Activated T-cell treated with anti-CD3 and anti-CD28 coated beads for 48 hours (primary cell): ENCODE results near the gene UBL4A.
A peak's percentile ranks its signal among the peaks of the same experiment; 100 is the strongest.

Source experiments
- DNase-seq: peaks from one replicate; pipeline ENCODE4 v3.0.0-alpha.2; 2020; ENCODE audit warnings: low read depth

Gene UBL4A

DNA sequence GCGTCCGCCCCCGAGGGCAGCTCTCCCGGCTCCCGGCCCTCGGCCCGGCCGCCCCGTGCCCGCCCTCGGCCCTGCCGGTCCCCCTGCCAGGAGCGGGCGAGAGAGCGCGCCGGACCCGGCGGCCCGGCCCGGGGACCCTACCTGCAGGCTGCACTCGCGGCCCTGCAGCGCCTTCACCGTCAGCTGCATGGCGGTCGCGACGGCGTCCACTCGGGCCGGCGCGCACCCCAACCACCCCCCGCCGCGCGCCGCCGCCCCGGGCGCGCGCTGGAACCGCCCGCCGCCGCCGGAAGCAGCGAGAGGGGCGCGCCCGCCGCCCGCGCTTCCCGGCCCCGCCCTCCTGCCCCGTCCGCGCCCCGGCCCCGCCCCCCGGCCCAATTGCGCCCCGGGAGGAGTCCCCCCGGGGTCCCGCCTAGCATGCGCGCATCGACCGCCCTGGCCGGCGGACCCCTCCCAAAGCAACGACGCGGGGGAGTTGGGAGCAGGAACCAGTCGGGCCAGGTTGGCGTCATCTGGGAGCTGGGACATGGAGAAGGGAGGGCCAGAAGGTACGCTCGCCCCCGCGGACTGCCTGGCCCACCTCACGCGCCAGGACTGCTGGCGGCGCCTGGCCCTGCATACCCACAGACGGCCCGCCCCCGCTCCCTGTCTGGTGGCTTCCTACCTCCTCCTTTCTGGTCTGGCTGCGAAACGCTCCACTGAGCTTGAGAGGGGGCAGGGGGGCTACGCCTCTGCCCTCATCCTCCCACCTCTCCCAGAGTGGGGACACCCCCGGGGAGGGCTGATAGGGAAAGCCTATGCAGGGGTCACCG is at the start of gene UBL4A:
Gene UBL4A, minus strand, starts transcription at position 220 of the 812 bp plus-strand sequence. Its CDS starts 31 bp downstream, at position 189.
- DNase-seq: peak; percentile 62

GRCh38 chrX:154535892-154536291 is 49.5 kb upstream of the UBL4A start:
- DNase-seq: no peak

DNA sequence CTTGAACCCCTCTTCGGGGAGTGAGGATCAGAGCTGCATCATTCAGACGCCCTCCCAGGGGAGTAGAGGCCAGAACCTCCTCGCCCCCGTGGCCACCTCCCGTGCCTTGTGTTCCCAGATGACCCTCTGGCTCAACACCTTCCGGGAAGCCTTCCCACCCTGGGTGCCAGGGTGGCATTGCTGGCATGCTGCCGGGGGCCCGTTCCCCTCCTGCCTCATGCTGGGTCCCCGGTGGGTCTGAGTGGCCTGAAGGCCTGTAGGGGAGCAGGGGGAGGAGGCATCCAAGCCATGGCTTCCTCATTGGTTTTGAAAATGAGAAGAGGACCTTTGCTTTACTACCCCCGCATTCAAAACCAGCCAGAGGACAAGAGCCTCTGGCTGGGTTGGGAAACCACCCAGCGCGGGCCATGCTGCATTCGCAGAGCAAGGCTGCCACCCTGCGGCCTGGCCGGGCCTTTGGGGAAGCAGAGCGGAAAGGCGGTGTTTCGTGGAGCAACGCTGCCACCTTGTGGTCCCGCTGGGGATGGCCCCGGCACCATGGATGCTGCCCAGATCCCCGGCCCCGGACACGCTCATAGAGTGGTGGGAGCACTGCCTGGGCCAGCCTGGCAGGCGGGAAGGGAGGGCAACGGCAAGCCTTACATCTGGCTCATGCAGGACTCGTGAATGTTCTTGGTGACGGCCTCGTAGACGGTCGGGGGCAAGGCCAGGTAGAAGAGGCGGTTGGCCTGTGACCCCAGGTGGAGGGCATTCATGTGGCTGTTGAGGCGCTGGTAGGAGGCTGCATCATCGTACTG is 48.3 kb upstream of the UBL4A start:
- peak; percentile 83 for DNase-seq

GRCh38 chrX:154532690-154533089 is 46.3 kb upstream of the UBL4A start:
- no peak for DNase-seq

DNA sequence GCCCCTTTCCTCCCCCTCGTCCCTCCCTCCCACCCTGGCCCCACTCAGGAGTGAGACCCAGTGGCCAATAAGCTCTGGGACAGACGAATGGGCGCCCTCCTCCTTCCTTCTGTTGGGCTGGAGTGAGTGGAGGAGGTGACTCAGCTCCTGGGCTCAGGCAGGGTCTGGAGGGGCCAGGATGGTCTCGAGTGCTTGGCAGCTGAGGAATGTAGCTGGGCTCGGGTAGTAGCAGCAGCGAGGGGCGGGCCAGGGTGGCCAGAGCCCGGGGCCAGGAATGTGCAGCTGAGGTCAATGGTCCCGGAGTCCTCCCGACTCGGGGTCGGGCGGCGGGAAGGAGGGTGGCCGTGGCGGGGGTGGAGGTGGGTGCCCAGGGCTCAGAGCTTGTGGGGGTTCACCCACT is 45.2 kb upstream of the UBL4A start:
- DNase-seq: no peak

GRCh38 chrX:154530286-154530685 is 43.9 kb upstream of the UBL4A start:
- DNase-seq: no peak

- no peak for DNase-seq
Observed at GRCh38 chrX:154529206-154529612, 42.8 kb upstream of the UBL4A start.

GRCh38 chrX:154526901-154527675 is 40.7 kb upstream of the UBL4A start:
- peak; percentile 47 for DNase-seq

- no peak for DNase-seq
Observed at GRCh38 chrX:154525606-154526490, 39.4 kb upstream of the UBL4A start.

GRCh38 chrX:154519389-154519788 is 33.0 kb upstream of the UBL4A start:
- no peak for DNase-seq

DNA sequence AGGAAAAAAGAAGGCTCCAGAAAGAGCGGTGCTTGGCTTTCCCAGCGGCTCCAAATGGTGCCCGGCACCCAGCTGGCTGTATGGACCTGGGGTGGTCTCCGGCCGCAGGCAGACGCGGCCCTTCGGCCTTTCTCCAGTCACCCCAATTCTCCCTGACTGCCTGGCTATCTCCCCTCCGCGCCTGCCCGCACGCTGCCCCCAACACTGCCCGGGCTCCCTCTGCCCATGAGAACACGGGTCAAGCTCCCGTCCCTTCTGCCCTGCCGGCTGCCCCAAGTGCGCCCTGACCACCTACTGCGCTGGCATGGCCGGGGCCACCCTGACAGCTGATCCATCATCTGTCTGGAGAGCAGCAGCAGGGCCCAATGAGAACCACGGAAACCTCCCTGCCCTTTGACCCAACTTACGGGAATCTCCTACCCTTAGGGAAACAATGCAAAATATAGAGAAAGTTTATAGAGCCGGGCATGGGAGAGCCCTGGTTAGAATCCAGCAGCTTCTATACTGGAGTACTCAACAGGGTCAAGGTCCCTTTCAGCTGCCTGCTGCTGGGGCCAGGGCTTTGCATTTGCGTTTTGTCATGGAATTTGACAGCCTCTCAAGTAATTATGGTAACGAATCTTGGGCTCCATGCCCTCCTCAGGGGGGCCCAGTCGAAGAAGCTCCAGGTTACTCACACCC is 30.8 kb upstream of the UBL4A start:
- no peak for DNase-seq

GRCh38 chrX:154516656-154517100 is 30.3 kb upstream of the UBL4A start:
- DNase-seq: no peak

GRCh38 chrX:154515966-154516655 is 29.7 kb upstream of the UBL4A start, which contains the start of gene FAM3A:
TSS of gene FAM3A (minus strand) at chrX:154516232. CDS start at chrX:154515772, 460 bp downstream.
- peak; percentile 94 for DNase-seq

GRCh38 chrX:154515090-154515965 is 28.9 kb upstream of the UBL4A start:
- DNase-seq: no peak

DNA sequence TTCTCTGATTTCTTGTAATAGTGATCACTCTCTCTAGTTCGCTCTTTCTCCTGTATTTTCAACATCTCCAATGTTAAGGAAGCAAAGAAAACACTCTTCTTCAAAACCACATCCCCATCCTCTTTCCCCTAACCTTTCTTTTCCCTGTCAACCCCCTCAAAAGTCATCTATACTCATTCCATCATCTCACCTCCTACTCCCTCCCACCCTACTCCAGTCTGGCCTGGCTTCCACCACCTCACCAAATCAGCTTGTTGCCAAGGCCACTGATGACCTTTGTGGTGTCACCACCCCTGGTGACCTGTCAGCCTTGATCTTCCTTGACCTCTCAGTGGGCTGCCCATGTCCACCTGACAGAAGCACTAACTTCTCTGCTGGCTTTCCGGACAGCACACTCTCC is 27.3 kb upstream of the UBL4A start:
- no peak for DNase-seq

DNA sequence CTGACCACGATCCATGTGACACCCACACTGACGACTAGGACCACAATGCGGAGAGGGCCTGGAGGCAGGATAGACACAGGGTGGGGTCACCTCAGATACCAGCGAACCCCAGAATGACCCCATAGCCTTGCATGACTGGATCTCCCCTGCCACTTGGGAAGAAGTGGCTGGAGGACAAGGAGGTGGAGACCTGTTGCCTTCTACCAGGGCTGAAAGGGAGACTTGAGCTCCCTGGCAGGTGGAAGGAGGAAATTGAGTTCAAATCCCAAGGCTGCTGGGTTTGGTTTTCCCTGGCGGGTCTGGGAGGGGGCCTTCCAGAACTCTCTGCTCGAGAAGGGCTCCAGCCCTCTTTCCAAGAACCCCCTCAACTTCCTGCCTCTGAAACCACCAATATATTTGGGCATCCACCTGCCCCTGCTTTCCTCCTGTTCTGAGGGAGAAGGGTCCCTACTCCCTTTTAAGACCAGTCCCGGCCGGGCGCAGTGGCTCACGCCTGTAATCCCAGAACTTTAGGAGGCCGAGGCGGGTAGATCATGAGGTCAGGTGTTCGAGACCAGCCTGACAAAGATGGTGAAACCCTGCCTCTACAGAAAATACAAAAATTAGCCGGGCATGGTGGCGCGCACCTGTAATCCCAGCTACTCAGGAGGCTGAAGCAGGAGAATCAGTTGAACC is 26.6 kb upstream of the UBL4A start:
- no peak for DNase-seq

DNA sequence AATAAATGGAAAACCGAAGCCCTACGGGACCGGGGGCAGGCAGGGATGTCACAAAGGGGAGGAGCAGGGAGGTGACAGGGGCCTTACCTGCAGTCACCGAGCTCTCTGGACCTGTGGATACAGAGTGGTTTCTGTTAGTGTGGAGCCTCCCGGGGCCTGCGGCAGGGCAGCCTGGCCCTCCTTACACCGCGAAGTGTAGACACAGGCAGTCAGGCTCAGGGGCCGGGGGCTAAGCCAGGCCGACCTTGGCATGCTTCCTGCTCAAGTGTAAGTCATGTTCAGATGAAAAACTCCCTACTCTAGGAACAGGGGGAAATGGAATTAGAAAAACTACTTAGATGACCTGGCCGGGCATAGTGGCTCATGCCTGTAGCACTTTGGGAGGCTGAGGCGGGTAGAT is 25.3 kb upstream of the UBL4A start:
- no peak for DNase-seq

GRCh38 chrX:154509455-154509854 is 23.0 kb upstream of the UBL4A start:
- DNase-seq: no peak

- no peak for DNase-seq
Observed at GRCh38 chrX:154508384-154508745, 21.9 kb upstream of the UBL4A start.
